GM18499 (cell line): Measurements from ENCODE around the gene CD99L2.

ENCODE experiments used
- ATAC-seq: cut with Tn5 transposase; IDR thresholded peaks from one replicate; pipeline ENCODE4 v1.9.1; 2021; ENCODE audit warnings: moderate number of reproducible peaks; ENCODE audit not compliant: insufficient read depth, unreplicated experiment

The CD99L2 gene

DNA sequence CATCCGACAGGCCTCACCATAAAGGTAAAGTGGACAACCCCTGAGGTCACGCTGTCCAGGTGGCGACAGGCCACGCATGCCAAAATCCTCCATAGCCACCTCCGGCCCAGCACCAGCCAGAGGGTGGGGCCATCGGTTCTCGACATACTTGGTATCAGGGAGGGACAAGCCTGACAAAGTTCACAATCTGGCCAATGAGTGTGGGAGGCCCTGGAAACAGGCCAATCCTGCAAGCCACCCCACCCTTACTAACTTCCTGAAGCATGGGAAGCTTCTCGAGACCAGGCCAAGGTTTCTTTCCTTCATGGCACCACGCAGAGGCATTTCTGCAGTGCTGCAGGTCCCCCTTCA is 131.4 kb downstream of the CD99L2 start:
- ATAC-seq: no peak

DNA sequence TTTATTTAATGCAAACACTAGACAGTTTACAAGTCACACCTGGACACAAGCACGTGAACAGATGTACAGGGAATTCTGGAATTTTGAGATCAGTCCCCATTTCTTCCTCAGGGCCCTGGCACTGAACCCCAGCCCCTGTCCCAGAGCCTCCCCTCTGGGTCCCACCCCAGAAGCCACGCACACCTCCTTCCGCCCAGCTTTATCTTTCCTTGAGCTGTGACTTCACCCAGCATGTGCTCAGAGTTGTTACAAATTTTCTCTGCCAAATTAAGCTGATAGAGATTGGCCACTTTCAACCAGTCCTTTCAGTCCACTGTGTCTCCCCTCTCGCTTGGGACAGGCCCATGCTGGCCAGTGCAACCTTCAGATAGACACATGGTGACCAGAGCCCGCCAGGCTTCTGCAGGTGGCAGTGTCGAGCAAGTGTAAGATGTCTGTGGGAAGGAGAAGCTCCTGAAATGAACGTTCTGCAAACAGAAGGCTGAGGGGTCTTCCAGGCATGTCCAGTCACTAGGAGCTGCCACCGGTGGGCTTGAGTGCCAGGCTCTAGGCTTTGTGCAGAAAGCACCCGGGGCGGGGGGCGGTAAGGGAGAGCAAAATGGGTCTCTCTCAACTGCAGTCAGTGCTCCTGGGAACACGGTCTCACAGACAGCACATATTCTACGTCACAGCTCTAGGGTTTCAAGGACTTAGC is 132.0 kb downstream of the CD99L2 start:
- no peak for ATAC-seq

DNA sequence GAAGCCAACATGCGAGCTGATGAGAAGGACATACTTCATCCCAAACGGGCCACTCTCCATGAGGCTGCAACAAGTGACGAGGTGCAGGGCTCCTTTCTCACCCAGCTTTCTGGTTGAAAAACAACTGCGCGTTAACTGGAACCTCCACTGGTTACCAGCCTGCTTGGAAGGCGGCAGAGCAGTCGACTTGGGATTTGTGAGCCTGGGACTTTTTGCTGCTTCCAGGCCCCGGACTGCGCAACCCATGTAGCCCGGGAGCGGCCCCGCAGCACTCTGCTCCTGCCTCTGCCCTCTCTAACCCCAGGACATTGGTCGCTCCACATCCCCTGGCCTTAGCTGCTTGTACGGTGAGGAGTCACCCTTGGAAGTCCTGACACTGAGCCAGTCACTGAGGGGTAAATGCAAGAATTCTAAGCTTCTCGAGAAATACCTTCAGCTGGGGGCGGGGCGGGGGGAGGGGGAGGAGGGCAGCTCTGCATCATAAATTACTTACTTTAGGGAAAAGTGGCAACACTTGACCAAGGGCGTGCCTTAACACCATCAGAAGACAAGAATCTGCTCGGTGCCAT is 132.6 kb downstream of the CD99L2 start:
- no peak for ATAC-seq

DNA sequence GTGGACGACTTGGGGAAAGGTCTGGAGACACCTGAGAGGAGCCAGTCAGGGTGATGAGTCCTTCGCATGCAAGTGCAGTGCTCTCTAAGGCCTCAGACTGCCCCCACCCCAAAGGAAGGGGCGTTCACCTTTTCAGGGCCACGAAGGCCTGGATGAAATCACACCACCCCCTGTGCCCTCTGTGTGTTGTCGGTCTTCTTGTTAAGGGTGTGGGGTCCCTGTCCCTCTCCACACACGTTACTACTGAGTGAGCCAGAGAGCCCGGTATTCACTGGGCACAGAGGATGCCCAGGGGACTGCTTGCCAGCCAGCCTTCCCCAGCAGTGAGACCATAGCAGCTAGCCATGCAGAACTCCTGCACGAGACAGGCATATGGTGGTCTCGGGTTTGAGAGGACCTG is 133.2 kb downstream of the CD99L2 start:
- ATAC-seq: no peak

DNA sequence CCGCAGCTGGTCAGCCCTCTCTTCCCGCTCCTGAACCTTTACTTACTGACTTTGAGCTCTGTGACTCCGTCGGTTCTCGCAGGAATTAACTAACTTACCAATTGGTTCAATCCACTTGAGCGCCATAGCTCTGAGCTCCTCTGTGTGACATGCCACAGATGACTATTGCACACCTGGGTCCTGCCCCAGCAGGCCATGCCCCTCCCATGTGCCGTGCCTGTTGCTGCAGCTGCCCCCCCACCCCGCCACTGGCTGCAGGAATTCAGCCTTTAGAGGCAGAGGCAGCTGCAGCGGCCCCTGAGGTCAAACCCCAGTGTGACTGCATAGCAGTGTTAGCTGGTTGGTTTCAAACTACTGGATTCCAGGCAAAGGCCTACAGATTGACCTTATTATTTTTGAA is 134.7 kb downstream of the CD99L2 start:
- no peak for ATAC-seq

DNA sequence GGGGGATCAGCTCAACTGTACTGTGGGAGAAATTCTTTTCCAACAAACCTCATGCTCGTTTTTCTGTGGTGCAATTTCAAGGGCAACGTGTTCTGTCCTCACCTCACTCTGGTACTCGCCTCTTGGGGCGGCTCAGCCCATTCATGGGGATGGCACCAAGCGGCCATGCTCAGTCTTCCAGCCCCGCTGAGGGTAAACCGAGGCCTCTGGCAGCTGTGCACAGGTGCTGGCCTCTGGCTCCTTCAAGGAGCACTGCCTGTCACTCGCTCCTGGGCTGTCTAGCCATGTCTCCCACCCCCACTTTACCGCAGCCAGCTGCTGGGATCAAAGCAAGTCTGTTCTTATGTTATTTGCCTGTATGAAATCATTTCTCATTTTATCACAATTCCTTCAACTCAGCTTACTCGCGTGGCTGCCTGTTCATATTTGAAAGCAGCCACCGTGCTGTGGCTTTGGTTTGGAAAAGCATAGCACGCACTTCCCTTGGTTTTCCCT is 135.1 kb downstream of the CD99L2 start:
- ATAC-seq: no peak

DNA sequence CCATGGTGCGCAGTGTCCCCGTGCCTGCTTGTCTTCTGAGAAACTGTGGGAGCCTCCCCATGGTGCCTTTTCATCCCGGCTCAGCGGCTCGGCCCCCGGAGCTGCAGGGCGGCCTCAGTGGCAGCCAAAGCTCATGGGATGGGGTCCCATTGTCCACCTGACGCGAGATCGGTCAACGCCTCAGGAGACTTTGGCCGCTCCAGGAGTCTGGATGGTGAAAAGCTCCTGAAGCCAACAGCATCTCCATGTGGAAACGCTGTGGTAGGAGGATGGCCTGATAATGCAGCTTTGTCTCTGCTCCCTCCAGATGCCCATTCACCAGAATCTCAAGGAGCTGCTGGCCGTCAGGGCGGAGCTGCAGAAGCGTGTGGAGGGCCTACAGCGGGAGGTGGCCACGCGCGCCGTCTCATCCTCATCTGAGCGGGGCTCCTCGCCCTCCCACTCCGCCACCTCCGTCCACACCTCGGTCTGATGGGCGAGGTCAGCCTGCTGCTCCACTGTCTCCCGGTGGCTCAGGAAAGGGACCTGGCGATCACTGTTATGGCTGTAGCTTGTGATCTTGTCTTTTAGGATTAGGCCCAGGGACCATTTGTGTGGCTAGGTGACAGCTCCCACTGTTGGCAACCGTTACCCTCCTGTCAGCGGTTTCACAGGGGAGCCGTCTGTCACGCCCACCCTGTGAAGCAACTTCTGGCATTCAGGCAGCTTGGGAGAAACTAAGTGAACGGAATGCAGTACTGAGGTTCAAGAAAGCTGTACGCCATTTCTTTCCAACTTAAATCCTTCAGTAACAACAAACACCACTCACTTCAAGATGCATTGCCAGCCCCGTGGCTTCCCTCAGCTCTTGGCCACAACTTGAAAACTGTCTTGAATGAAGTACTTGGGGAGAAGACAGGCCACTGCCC is 136.0 kb downstream of the CD99L2 start:
- no peak for ATAC-seq

DNA sequence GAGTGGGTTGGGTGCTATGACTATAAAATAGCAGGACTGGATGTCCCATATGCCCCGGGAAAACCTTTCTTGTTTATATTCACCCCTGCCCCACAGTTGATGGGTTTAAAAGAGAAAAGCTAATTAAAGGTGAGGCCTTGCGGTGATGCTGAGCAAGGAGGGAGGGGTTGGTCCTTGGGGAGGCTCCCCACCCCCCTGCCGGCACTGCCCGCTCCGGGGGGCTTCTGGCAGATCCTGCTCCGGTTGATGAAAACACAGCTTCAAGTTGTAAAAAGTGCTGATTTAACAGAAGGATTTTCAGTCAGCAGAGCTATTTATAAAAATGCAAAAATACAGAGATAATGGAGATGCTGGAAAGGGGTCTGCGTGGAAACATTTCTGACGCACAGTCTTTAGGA is 136.7 kb downstream of the CD99L2 start:
- no peak for ATAC-seq

DNA sequence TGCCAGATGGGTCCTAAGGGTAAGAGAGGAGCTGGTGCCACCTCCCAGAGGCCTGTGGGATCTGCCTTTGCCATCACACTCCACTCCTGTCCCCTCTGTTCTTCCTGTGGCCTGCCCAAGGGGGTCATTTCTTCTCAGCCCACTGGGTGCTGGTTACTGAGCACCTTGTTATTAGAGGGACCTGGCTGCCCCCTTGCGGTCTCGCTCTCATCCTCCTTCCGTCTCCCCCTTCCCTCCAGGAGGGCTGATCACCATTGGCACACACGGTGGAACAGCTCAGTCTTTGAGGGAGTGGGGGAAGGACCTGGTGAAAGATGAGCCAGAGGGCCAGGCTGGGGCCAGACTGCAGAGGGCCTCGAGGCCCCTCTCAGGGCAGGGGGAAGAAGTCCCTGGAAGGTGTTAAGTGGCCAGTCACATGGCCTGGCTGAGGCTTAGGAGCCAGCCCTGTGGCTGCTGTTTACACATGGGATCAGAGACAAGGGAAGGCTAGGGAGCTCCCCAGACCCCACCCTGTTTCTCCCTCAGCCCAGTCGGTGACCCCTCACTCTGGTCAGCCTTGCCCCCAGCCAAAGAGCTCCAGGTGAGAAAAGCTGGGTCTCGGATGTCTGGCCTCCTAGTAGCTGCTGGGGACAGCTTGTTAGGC is 137.2 kb downstream of the CD99L2 start:
- no peak for ATAC-seq

DNA sequence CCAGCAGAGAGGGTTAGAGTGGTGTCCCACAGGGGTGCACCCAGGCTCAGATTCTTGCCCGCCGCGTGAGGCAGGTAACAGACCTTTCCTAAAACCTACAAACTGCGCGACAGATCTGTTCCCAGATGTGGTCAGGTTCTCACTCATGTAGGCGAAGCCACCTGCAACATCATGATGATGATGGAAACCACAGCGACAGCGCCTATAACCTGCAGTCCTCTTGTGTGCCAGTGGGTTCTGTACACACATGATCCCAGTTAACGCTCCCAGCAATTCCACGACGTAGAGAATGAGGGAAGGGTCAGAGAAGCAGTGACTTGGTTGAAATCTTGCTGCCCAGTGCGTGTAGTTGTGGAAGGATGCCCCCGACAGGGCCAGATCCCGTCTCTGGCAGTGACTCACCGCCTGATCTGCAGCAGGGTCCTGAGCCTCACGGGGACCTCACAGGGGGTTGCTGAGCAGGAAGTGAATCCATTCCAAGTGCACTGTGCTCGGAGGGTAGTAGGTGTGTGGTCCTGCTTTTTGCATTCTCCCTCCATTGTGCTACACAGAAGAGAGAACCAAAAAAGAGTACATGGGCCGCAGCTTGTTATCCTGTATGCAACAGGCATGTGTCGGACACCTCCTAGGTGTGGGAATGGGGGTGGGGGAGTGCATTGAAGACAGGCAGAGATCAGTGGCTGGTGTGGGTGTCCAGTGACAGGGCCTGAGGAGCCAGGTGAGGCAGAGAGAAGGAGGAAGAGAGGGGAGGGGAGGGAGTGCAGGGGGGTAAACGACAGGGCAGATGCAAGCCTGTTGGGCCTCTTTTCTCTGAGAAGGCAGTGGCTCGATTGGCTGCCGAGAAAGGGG is 138.7 kb downstream of the CD99L2 start:
- no peak for ATAC-seq

DNA sequence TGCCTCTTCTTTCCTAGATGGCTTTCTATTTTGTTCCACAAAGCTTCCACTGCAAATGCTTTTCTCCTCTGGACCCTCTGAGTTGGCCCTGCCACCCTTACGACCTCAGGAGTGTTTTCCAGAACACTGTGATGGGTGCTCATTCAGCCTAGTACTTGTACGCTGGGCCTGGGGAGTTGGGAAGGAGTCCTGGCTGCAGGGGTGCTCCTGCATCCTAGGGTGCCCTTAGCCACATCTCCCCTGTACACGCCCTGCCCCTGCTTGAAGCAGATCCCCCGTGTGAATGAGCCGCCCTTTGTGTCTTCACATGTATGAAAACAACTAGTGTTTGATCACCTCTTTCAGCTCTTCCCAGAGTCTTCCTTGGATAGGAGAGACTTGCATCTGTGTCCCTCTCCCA is 141.1 kb downstream of the CD99L2 start:
- no peak for ATAC-seq

DNA sequence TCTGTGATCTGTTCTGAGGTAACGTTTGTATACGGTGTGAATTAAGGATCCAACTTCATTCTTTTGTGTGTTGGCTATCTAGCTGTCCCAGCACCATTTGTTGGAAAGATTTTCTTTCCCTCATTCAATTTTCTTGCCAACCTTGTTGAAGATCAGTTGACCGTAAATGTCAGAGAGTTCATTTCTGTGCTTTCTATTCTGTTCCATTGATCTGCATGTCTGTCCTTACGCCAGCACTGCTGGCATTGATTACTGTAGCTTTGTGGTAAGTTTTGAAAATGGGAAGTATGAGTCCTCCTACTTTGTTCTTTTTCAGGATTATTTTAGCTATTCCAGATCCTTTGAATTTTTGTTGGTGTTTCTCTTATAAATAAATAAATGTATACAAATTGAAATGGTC is 144.5 kb downstream of the CD99L2 start:
- no peak for ATAC-seq

DNA sequence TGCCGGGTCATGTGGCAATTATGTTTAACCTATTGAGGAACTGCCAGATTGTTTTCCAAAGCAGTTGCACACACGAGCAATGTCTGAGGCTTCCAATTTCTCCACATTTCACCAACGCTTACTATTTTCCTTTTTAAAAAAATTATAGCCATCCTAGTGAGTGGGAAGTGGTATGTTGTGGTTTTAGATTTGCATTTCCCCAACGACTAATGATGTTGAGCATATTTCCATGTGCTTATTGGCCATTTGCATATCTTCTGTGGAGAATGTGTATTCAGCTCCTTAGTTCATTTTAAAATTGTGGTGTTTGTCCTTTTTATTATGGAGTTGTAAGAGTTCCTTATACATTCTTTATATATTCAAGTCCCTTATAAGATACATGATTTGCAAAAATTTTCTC is 145.1 kb downstream of the CD99L2 start:
- no peak for ATAC-seq

DNA sequence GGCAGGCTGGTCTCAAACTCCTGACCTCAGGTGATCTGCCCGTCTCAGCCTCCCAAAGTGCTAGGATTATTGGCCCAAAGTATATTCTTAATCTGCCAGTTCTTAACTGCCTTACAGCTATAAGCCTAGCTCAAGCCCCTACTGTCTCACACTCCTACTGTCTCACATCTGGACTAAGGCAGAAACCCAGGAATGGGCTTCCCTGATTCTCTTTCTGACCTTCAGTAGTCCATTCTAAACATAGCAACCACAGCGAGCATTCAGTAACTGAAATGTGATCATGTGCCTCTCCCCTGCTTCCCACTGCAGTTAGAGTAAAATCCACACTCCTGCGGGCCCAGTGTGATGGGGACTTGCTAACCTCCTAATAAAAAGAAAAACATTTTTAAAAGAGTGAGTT is 146.3 kb downstream of the CD99L2 start:
- ATAC-seq: no peak

DNA sequence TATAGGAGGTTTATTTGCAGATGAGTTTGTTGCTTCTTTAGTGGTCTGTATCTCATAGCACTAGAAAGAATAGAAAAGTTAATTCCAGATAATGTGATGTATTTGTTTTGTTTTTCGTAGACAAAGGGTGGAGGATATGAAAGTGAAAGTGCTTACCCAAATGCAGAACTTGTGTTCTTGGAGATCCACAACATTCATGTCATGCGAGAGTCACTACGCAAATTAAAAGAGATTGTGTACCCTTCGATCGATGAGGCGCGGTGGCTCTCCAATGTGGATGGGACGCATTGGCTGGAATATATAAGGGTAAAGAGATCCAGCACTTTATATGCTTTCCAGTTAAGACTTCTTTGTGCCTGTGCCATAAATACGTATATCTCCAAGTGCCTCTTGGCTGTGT is 162.0 kb downstream of the CD99L2 start:
- no peak for ATAC-seq

DNA sequence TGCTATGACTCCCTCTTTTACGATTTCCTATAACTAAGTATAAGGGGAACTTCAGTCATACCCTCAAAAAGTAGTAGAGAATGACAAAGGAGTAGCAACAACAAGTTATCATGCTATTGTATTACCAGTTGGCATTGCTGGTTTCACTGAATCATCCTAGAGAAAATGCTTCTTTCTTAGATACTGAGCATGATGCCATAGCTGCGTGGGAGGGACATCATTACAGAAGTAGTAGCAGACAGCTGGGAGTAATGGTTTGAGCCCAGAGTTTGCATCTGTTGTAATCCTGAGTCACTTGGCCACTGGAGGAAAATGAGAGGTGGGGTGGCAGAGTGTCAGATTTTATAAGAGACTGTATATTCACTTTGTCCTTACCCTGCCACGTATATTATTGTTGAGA is 166.7 kb downstream of the CD99L2 start:
- ATAC-seq: no peak

DNA sequence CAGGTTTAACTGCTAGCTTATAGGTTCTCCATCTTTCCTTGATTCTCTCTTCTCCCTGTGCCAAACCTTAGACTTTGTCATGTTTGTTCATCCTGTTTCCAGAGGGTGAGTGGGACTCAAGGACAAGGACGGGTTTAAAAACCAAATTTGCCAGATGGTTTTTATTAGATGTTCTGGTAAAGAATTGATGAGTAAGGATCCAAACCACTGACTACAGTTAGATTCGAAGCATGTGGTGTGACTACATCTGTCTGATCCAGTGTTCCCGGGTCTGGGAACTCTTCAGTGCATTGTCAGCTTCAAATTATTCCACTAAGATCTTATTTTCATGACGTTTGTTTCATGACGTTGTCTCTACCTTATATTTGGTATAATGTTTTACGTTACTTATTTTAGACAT is 167.7 kb downstream of the CD99L2 start:
- ATAC-seq: no peak

DNA sequence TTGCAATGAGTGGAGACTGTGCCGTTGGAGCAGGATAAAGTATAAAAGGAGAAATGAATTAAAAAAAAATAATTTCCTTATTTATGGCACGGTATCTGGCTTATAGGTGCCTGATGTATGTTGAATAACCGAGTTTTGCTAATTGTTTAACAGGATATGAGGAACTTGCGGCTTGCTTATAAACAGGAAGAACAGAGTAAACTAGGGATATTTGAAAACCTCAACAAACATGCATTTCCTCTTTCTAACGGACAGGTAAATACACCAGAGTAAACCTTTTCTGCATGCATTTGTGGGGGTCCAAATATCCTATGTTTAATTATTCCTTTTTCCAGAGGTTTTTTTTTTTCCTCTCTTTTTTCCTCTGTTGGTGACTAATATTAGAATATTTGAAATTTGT is 168.5 kb downstream of the CD99L2 start:
- no peak for ATAC-seq

DNA sequence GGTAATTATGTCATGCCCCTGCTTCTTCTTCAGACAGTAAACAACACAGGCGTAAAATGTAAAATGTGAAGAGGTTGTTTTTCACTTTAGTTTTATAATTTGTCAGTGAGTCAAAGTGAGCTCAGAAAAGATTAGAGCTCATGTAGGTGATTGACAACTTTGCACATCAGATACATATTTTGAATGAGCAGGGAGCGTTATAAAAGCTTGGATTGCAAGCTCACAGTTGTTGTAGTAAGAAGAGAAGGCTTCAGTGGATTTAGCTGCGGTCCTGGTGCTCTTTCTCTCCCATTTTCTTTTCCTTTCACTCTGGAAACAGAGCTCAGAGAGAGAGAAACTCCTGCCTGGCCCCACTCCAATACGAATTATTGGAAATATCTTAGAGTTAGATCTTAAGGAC is 178.8 kb downstream of the CD99L2 start:
- ATAC-seq: no peak
